B cell (primary cell): ENCODE measurements around the gene TSPAN32.

Source experiments
- CTCF ChIP-seq: fragments of 200-600 bp; IDR thresholded peaks from one replicate; pipeline ENCODE4 v1.8.0; 2022; ENCODE audit warnings: antibody characterized with exemption, mild to moderate bottlenecking
- EZH2 ChIP-seq: IDR thresholded peaks from 2 replicates; pipeline ENCODE4 v1.6.1; 2012; ENCODE audit warnings: borderline replicate concordance, low read depth, mild to moderate bottlenecking, moderate library complexity, low read length; ENCODE audit not compliant: insufficient read depth, poor library complexity, severe bottlenecking

- TF ChIP-seq CTCF (no peak), EZH2 (no peak)
These were observed 50.6 kb downstream of the TSPAN32 start for GRCh38 chr11:2352420-2352819.
